Measurements from ENCODE around the gene CTDSPL.

Gene CTDSPL

GRCh38 chr3:38003817-38004414 is 142.2 kb downstream of the CTDSPL start:
- H3K27ac ChIP-seq (ENCODE audit: low read depth, low read length): no peak overlapping the region
- H2AFZ ChIP-seq (ENCODE audit: low read length, unreplicated experiment): no peak overlapping the region
- H3K79me2 ChIP-seq (ENCODE audit: control insufficient read depth, insufficient read depth, low read length, unreplicated experiment): no peaks in the 10 kb centered on the region
- no peaks in the 10 kb centered on the region for H3K27me3 ChIP-seq (ENCODE audit: insufficient read depth, low read length)
- no peak overlapping the region for H3K4me3 ChIP-seq (ENCODE audit: low read depth, low read length)
- H3K36me3 ChIP-seq (ENCODE audit: insufficient read depth, low read length): peaks cover 4% of the 10 kb centered on the region; the same call in 1 of the 2 replicates
- H3K4me1 ChIP-seq (ENCODE audit: control insufficient read depth, insufficient read depth, low read length, unreplicated experiment): no peaks in the 10 kb centered on the region

- Histone ChIP-seq H3K36me3 (ENCODE audit: insufficient read depth, low read length) (peaks cover 4% of the 10 kb centered on the region; the same call in 1 of the 2 replicates), H3K27ac (ENCODE audit: low read depth, low read length) (no peak overlapping the region), H2AFZ (ENCODE audit: low read length, unreplicated experiment) (no peak overlapping the region)
These were observed 142.9 kb downstream of the CTDSPL start for GRCh38 chr3:38004415-38005075.

GRCh38 chr3:38005076-38006020 is 143.7 kb downstream of the CTDSPL start:
- Histone ChIP-seq H3K36me3 (ENCODE audit: insufficient read depth, low read length) (peaks cover 4% of the 10 kb centered on the region; the same call in 1 of the 2 replicates), H3K79me2 (ENCODE audit: control insufficient read depth, insufficient read depth, low read length, unreplicated experiment) (no peaks in the 10 kb centered on the region), H3K27me3 (ENCODE audit: insufficient read depth, low read length) (no peaks in the 10 kb centered on the region)

More at GRCh38 chr3:38004415-38005075, 142.9 kb downstream of the CTDSPL start:
- no peaks in the 10 kb centered on the region for H3K27me3 ChIP-seq (ENCODE audit: insufficient read depth, low read length)
- no peaks in the 10 kb centered on the region for H3K4me1 ChIP-seq (ENCODE audit: control insufficient read depth, insufficient read depth, low read length, unreplicated experiment)
- no peaks in the 10 kb centered on the region for H3K79me2 ChIP-seq (ENCODE audit: control insufficient read depth, insufficient read depth, low read length, unreplicated experiment)
- H3K4me3 ChIP-seq (ENCODE audit: low read depth, low read length): no peak overlapping the region

GRCh38 chr3:38006031-38006430 is 144.4 kb downstream of the CTDSPL start:
- Histone ChIP-seq H3K36me3 (ENCODE audit: insufficient read depth, low read length) (peaks cover 4% of the 10 kb centered on the region; the same call in 1 of the 2 replicates), H2AFZ (ENCODE audit: low read length, unreplicated experiment) (no peak overlapping the region), H3K79me2 (ENCODE audit: control insufficient read depth, insufficient read depth, low read length, unreplicated experiment) (no peaks in the 10 kb centered on the region), H3K27ac (ENCODE audit: low read depth, low read length) (no peak overlapping the region), H3K27me3 (ENCODE audit: insufficient read depth, low read length) (no peaks in the 10 kb centered on the region), H3K4me3 (ENCODE audit: low read depth, low read length) (no peak overlapping the region), H3K4me1 (ENCODE audit: control insufficient read depth, insufficient read depth, low read length, unreplicated experiment) (no peaks in the 10 kb centered on the region)

More at GRCh38 chr3:38005076-38006020, 143.7 kb downstream of the CTDSPL start:
- Histone ChIP-seq H3K4me1 (ENCODE audit: control insufficient read depth, insufficient read depth, low read length, unreplicated experiment) (no peaks in the 10 kb centered on the region), H2AFZ (ENCODE audit: low read length, unreplicated experiment) (no peak overlapping the region), H3K4me3 (ENCODE audit: low read depth, low read length) (no peak overlapping the region), H3K27ac (ENCODE audit: low read depth, low read length) (no peak overlapping the region)

- Histone ChIP-seq H3K27me3 (ENCODE audit: insufficient read depth, low read length) (no peaks in the 10 kb centered on the region), H3K79me2 (ENCODE audit: control insufficient read depth, insufficient read depth, low read length, unreplicated experiment) (no peaks in the 10 kb centered on the region), H3K4me3 (ENCODE audit: low read depth, low read length) (no peak overlapping the region), H3K36me3 (ENCODE audit: insufficient read depth, low read length) (peaks cover 4% of the 10 kb centered on the region; the same call in 1 of the 2 replicates), H3K27ac (ENCODE audit: low read depth, low read length) (no peak overlapping the region), H2AFZ (ENCODE audit: low read length, unreplicated experiment) (no peak overlapping the region), H3K4me1 (ENCODE audit: control insufficient read depth, insufficient read depth, low read length, unreplicated experiment) (no peaks in the 10 kb centered on the region)
These were observed 144.8 kb downstream of the CTDSPL start for GRCh38 chr3:38006445-38006995.

- H3K36me3 ChIP-seq (ENCODE audit: insufficient read depth, low read length): peaks cover 4% of the 10 kb centered on the region; the same call in 1 of the 2 replicates
- H3K27ac ChIP-seq (ENCODE audit: low read depth, low read length): no peak overlapping the region
- no peaks in the 10 kb centered on the region for H3K4me1 ChIP-seq (ENCODE audit: control insufficient read depth, insufficient read depth, low read length, unreplicated experiment)
These were observed 146.0 kb downstream of the CTDSPL start for GRCh38 chr3:38007754-38008090.

GRCh38 chr3:38008191-38008701 is 146.6 kb downstream of the CTDSPL start:
- Histone ChIP-seq H3K4me3 (ENCODE audit: low read depth, low read length) (no peak overlapping the region), H3K27me3 (ENCODE audit: insufficient read depth, low read length) (no peaks in the 10 kb centered on the region), H3K36me3 (ENCODE audit: insufficient read depth, low read length) (peaks cover 4% of the 10 kb centered on the region; the same call in 1 of the 2 replicates), H3K79me2 (ENCODE audit: control insufficient read depth, insufficient read depth, low read length, unreplicated experiment) (no peaks in the 10 kb centered on the region), H2AFZ (ENCODE audit: low read length, unreplicated experiment) (no peak overlapping the region), H3K27ac (ENCODE audit: low read depth, low read length) (no peak overlapping the region), H3K4me1 (ENCODE audit: control insufficient read depth, insufficient read depth, low read length, unreplicated experiment) (no peaks in the 10 kb centered on the region)

More at GRCh38 chr3:38007754-38008090, 146.0 kb downstream of the CTDSPL start:
- Histone ChIP-seq H2AFZ (ENCODE audit: low read length, unreplicated experiment) (no peak overlapping the region), H3K27me3 (ENCODE audit: insufficient read depth, low read length) (no peaks in the 10 kb centered on the region), H3K79me2 (ENCODE audit: control insufficient read depth, insufficient read depth, low read length, unreplicated experiment) (no peaks in the 10 kb centered on the region), H3K4me3 (ENCODE audit: low read depth, low read length) (no peak overlapping the region)

- H3K79me2 ChIP-seq (ENCODE audit: control insufficient read depth, insufficient read depth, low read length, unreplicated experiment): no peaks in the 10 kb centered on the region
- no peak overlapping the region for H2AFZ ChIP-seq (ENCODE audit: low read length, unreplicated experiment)
- no peaks in the 10 kb centered on the region for H3K4me1 ChIP-seq (ENCODE audit: control insufficient read depth, insufficient read depth, low read length, unreplicated experiment)
- peaks cover 4% of the 10 kb centered on the region; the same call in 1 of the 2 replicates for H3K36me3 ChIP-seq (ENCODE audit: insufficient read depth, low read length)
- no peak overlapping the region for H3K27ac ChIP-seq (ENCODE audit: low read depth, low read length)
- no peaks in the 10 kb centered on the region for H3K27me3 ChIP-seq (ENCODE audit: insufficient read depth, low read length)
- no peak overlapping the region for H3K4me3 ChIP-seq (ENCODE audit: low read depth, low read length)
These were observed 147.4 kb downstream of the CTDSPL start for GRCh38 chr3:38008971-38009580.

GRCh38 chr3:38009807-38010591 is 148.3 kb downstream of the CTDSPL start:
- H3K36me3 ChIP-seq (ENCODE audit: insufficient read depth, low read length): peaks cover 7% of the 10 kb centered on the region

More at GRCh38 chr3:38009807-38010591, 148.3 kb downstream of the CTDSPL start:
- Histone ChIP-seq H3K79me2 (ENCODE audit: control insufficient read depth, insufficient read depth, low read length, unreplicated experiment) (no peaks in the 10 kb centered on the region), H2AFZ (ENCODE audit: low read length, unreplicated experiment) (no peak overlapping the region), H3K27me3 (ENCODE audit: insufficient read depth, low read length) (no peaks in the 10 kb centered on the region), H3K27ac (ENCODE audit: low read depth, low read length) (no peak overlapping the region), H3K4me1 (ENCODE audit: control insufficient read depth, insufficient read depth, low read length, unreplicated experiment) (no peaks in the 10 kb centered on the region), H3K4me3 (ENCODE audit: low read depth, low read length) (no peak overlapping the region)

Data from ACC112 (cell line).